ENCODE results near the gene HSP90AB1. TPM values are rescaled to one million over a fixed set of nuclear protein-coding genes. Genes with fewer than 3 reads are reported as not detected.

The HSP90AB1 gene
- total RNA-seq, 1 experiment from 2014 or later, result 1,986 TPM

GRCh38 chr6:44265007-44265721 lies 18.3 kb downstream of the HSP90AB1 start, which contains the start of gene NFKBIE:
Gene NFKBIE (minus strand): TSS chr6:44265551. CDS start chr6:44265346, 205 bp downstream.
- H3K27me3 Mint-ChIP-seq (ENCODE audit: low read depth), result peaks cover 22% of the 10 kb centered on the region
- no peak within 1 kb of the TSS for H3K18ac ChIP-seq (ENCODE audit: insufficient read length, low read depth, low read length)

More at GRCh38 chr6:44265007-44265721, 18.3 kb downstream of the HSP90AB1 start, which contains the start of gene NFKBIE:
- H2AK5ac ChIP-seq (ENCODE audit: insufficient read length, low read length), result no peak within 1 kb of the TSS
- H3K27me3 ChIP-seq (ENCODE audit: insufficient read depth, low read length), result peaks cover 7% of the 10 kb centered on the region; the same call in 1 of the 2 replicates
- H3K4ac ChIP-seq (ENCODE audit: low read depth, low read length), result no peak within 1 kb of the TSS
- no peak within 1 kb of the TSS for H2BK20ac ChIP-seq (ENCODE audit: low read depth, low read length, poor library complexity, severe bottlenecking)
- no peaks in the 10 kb centered on the region for H3K9me3 ChIP-seq (ENCODE audit: control insufficient read depth, low read depth, low read length)
- peaks cover 18% of the 10 kb centered on the region for H3K23me2 ChIP-seq (ENCODE audit: insufficient read length, low read depth, low read length, poor library complexity, severe bottlenecking)
- peaks cover 42 to 49% of the 10 kb centered on the region in 2 experiments for H3K4me1 Mint-ChIP-seq
- H2BK5ac ChIP-seq (ENCODE audit: insufficient read length, low read length), result no peak within 1 kb of the TSS
- H3T11ph ChIP-seq (ENCODE audit: low read length), result no peak within 1 kb of the TSS
- no peaks in the 10 kb centered on the region for H3K79me2 ChIP-seq (ENCODE audit: insufficient read depth, low read length)
- H4K8ac ChIP-seq (replicated peaks; ENCODE audit: insufficient read length, low read depth, low read length), result no peak within 1 kb of the TSS
- H3K4me1 ChIP-seq (ENCODE audit: insufficient read depth, low read length), result peaks cover 8% of the 10 kb centered on the region; the same call in 1 of the 2 replicates
- no peak within 1 kb of the TSS for H3K23ac ChIP-seq (ENCODE audit: insufficient read length, low read depth, low read length)
- no peak within 1 kb of the TSS for H4K91ac ChIP-seq (ENCODE audit: insufficient read length, low read depth, low read length)
- no peak within 1 kb of the TSS for H3K27ac ChIP-seq (ENCODE audit: insufficient read length, low read depth, low read length)
- peak within 1 kb of the TSS in 1 of 3 experiments; percentile 40; a peak in 1 of 7 replicates for H3K27ac Mint-ChIP-seq
- WGBS (ENCODE audit: extremely low coverage, insufficient read length, low lambda C conversion rate), result no CpG with 5 or more reads among the region's 72 CpGs
- peak within 1 kb of the TSS; percentile 84 for H3K4me2 ChIP-seq (ENCODE audit: insufficient read depth, insufficient read length, low read length)
- H3K9me3 Mint-ChIP-seq, result no peaks in the 10 kb centered on the region; a peak in 1 of 5 replicates
- no peaks in the 10 kb centered on the region for H3K79me1 ChIP-seq (ENCODE audit: insufficient read depth, low read depth, low read length, poor library complexity, severe bottlenecking)
- peak within 1 kb of the TSS; percentile 79 to 88 for H3K4me3 Mint-ChIP-seq
- peak within 1 kb of the TSS; percentile 54 for H3K9ac ChIP-seq (ENCODE audit: extremely low read depth, insufficient read length, low read length)
- H4K5ac ChIP-seq (ENCODE audit: insufficient read length, low read depth, low read length), result no peak within 1 kb of the TSS
- peak; percentile 94 for DNase-seq
- TF ChIP-seq, protein P1, sequence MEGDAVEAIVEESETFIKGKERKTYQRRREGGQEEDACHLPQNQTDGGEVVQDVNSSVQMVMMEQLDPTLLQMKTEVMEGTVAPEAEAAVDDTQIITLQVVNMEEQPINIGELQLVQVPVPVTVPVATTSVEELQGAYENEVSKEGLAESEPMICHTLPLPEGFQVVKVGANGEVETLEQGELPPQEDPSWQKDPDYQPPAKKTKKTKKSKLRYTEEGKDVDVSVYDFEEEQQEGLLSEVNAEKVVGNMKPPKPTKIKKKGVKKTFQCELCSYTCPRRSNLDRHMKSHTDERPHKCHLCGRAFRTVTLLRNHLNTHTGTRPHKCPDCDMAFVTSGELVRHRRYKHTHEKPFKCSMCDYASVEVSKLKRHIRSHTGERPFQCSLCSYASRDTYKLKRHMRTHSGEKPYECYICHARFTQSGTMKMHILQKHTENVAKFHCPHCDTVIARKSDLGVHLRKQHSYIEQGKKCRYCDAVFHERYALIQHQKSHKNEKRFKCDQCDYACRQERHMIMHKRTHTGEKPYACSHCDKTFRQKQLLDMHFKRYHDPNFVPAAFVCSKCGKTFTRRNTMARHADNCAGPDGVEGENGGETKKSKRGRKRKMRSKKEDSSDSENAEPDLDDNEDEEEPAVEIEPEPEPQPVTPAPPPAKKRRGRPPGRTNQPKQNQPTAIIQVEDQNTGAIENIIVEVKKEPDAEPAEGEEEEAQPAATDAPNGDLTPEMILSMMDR (conservative IDR thresholded peaks at IDR 0.05), result no peak
- H4K20me1 ChIP-seq (ENCODE audit: control insufficient read depth, insufficient read depth, insufficient read length), result no peaks in the 10 kb centered on the region
- peaks cover 0 to 2% (median 0%) of the 10 kb centered on the region in 3 experiments; a peak in 2 of 7 replicates for H3K36me3 Mint-ChIP-seq (ENCODE audit: insufficient read depth in 1 of 3, low read depth in 3 of 3)
- H3K14ac ChIP-seq (ENCODE audit: insufficient read depth, low read length), result peak within 1 kb of the TSS; percentile 11; the same call in 1 of the 2 replicates
- H3K56ac ChIP-seq (ENCODE audit: insufficient read length, low read depth, low read length), result no peak within 1 kb of the TSS
- H2BK12ac ChIP-seq (ENCODE audit: insufficient read length, low read depth, low read length), result no peak within 1 kb of the TSS
- no peak within 1 kb of the TSS for H2BK120ac ChIP-seq (ENCODE audit: low read depth, low read length, poor library complexity, severe bottlenecking)
- no peak within 1 kb of the TSS for H2BK15ac ChIP-seq (ENCODE audit: low read depth, low read length)
- no peak within 1 kb of the TSS for H2AFZ ChIP-seq (ENCODE audit: low read length)
